ENCODE results near the gene MN1.

The MN1 gene

DNA sequence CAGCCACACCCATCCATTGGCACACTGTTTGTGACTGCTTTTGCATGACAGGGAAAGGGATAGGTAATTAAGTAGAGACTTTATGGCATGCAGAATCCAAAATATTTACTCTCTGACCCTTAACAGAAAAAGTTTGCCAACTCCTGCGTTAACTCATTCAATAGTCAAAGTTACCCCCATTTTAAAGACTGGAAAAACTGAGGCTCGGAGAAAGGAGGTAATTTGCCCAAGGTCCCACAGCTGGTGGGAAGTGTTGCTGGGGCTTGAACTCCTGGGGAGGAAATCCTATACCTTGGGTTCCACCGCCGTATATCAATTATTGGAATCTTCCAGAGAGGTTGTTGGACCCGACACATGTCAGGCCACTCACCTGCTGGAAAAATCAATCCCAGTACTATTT is 29.9 kb downstream of the MN1 start:
- no peaks in the 10 kb centered on the region for H3F3A ChIP-seq (ENCODE audit: insufficient read depth, low read length)
- H4K20me1 ChIP-seq (ENCODE audit: insufficient read depth, low read length) = no peaks in the 10 kb centered on the region
- no peak overlapping the region for H2AFZ ChIP-seq (ENCODE audit: low read length)
- H3K4me1 ChIP-seq (ENCODE audit: low read length) = no peaks in the 10 kb centered on the region
- no peak overlapping the region for H3K27ac ChIP-seq (ENCODE audit: low read length)
- H3K9me3 ChIP-seq (replicated peaks; ENCODE audit: insufficient read depth, low read length) = no peaks in the 10 kb centered on the region
- H3K36me3 ChIP-seq (replicated peaks; ENCODE audit: insufficient read depth, low read length) = no peaks in the 10 kb centered on the region
- no peak overlapping the region for H3K4me3 ChIP-seq (ENCODE audit: low read length)
- H3K79me2 ChIP-seq (ENCODE audit: low read length) = no peaks in the 10 kb centered on the region
- H3K9ac ChIP-seq (ENCODE audit: low read length) = no peak overlapping the region
- H3K4me2 ChIP-seq (ENCODE audit: low read depth, low read length) = no peak overlapping the region
- H3K27me3 ChIP-seq (replicated peaks; ENCODE audit: insufficient read depth, low read length) = peaks cover 72% of the 10 kb centered on the region
- no peak for DNase-seq
- TF ChIP-seq EZH2 (optimal IDR thresholded peaks at IDR 0.05; ENCODE audit: low read depth, low read length) = no peak
- TF ChIP-seq, protein P1, sequence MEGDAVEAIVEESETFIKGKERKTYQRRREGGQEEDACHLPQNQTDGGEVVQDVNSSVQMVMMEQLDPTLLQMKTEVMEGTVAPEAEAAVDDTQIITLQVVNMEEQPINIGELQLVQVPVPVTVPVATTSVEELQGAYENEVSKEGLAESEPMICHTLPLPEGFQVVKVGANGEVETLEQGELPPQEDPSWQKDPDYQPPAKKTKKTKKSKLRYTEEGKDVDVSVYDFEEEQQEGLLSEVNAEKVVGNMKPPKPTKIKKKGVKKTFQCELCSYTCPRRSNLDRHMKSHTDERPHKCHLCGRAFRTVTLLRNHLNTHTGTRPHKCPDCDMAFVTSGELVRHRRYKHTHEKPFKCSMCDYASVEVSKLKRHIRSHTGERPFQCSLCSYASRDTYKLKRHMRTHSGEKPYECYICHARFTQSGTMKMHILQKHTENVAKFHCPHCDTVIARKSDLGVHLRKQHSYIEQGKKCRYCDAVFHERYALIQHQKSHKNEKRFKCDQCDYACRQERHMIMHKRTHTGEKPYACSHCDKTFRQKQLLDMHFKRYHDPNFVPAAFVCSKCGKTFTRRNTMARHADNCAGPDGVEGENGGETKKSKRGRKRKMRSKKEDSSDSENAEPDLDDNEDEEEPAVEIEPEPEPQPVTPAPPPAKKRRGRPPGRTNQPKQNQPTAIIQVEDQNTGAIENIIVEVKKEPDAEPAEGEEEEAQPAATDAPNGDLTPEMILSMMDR (IDR thresholded peaks at IDR 0.05; ENCODE audit: low read length) = no peak
- TF ChIP-seq EZH2phosphoT487 (IDR thresholded peaks at IDR 0.05; ENCODE audit: low read length) = no peak
- H3K9me2 ChIP-seq (replicated peaks; ENCODE audit: insufficient read depth, low read length) = no peaks in the 10 kb centered on the region

DNA sequence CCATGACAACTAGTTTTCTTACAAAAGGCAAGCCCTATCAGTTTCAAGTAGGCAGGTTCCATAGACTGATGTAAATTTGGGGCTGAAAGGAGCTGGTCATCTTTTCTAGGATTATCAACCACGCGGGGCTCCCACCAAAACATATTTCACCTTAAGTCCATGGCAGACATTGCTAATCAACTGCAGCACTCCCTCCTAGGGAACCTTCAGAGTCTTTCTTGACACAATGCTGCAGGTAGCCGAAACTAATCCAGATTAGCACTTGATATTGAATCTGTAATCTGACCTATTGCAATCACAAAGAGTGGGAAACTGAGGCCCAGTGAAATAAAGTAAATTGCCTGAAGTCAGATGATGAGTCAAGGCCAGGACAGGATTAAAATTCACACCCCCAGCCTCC is 32.5 kb downstream of the MN1 start:
- no peak for DNase-seq
- Histone ChIP-seq H3K27ac (ENCODE audit: low read length) (no peak overlapping the region), H3K9ac (ENCODE audit: low read length) (no peak overlapping the region), H3K9me3 (replicated peaks; ENCODE audit: insufficient read depth, low read length) (no peaks in the 10 kb centered on the region), H3K79me2 (ENCODE audit: low read length) (no peaks in the 10 kb centered on the region), H3K4me3 (ENCODE audit: low read length) (no peak overlapping the region), H4K20me1 (ENCODE audit: insufficient read depth, low read length) (no peaks in the 10 kb centered on the region), H3K9me2 (replicated peaks; ENCODE audit: insufficient read depth, low read length) (no peaks in the 10 kb centered on the region), H3K4me2 (ENCODE audit: low read depth, low read length) (no peak overlapping the region), H2AFZ (ENCODE audit: low read length) (no peak overlapping the region), H3F3A (ENCODE audit: insufficient read depth, low read length) (no peaks in the 10 kb centered on the region), H3K36me3 (replicated peaks; ENCODE audit: insufficient read depth, low read length) (no peaks in the 10 kb centered on the region), H3K27me3 (replicated peaks; ENCODE audit: insufficient read depth, low read length) (peaks cover 70% of the 10 kb centered on the region), H3K4me1 (ENCODE audit: low read length) (no peaks in the 10 kb centered on the region)
- TF ChIP-seq EZH2phosphoT487 (IDR thresholded peaks at IDR 0.05; ENCODE audit: low read length) = no peak
- no peak for TF ChIP-seq EZH2 (optimal IDR thresholded peaks at IDR 0.05; ENCODE audit: low read depth, low read length)
- TF ChIP-seq, protein P1 (IDR thresholded peaks at IDR 0.05; ENCODE audit: low read length) = no peak

DNA sequence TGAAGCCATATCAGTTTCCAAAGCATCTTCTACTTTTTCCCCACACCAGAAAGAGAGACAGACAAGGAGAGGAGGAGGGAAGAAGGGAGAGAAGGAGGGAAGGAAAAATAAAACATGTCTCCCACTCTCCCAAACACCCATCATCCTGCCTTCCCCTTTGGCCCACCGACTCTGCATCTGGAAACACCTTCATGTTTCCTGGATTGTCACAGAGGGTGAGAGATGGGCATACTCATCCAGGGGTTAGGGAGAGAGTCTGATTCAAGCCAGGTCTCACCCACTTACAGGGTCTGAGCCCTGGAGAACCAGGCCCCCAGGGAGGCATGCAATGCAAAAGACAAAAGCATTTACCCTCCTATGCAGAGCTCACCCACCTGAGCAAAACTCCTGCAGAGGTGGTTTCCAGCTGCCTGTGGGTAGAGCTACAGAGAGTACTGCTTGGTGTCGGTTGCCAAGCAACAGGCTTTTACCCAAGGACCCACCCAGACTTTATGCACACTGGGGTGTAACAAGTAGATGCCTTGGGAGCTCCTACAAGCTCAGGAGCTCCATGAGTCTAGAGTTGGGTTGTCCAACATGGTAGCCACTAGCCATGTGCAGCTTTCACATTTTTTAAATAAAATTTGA is 33.4 kb downstream of the MN1 start:
- H3F3A ChIP-seq (ENCODE audit: insufficient read depth, low read length) = no peaks in the 10 kb centered on the region
- no peak overlapping the region for H2AFZ ChIP-seq (ENCODE audit: low read length)
- H3K27ac ChIP-seq (ENCODE audit: low read length) = no peak overlapping the region
- no peak overlapping the region for H3K4me3 ChIP-seq (ENCODE audit: low read length)
- H3K27me3 ChIP-seq (replicated peaks; ENCODE audit: insufficient read depth, low read length) = peaks cover 74% of the 10 kb centered on the region
- no peaks in the 10 kb centered on the region for H3K9me2 ChIP-seq (replicated peaks; ENCODE audit: insufficient read depth, low read length)
- TF ChIP-seq EZH2 (optimal IDR thresholded peaks at IDR 0.05; ENCODE audit: low read depth, low read length) = no peak
- TF ChIP-seq EZH2phosphoT487 (IDR thresholded peaks at IDR 0.05; ENCODE audit: low read length) = no peak
- TF ChIP-seq, protein P1 (IDR thresholded peaks at IDR 0.05; ENCODE audit: low read length) = no peak
- H3K9me3 ChIP-seq (replicated peaks; ENCODE audit: insufficient read depth, low read length) = no peaks in the 10 kb centered on the region
- no peak for DNase-seq
- no peaks in the 10 kb centered on the region for H4K20me1 ChIP-seq (ENCODE audit: insufficient read depth, low read length)
- H3K9ac ChIP-seq (ENCODE audit: low read length) = no peak overlapping the region
- H3K79me2 ChIP-seq (ENCODE audit: low read length) = no peaks in the 10 kb centered on the region
- H3K4me2 ChIP-seq (ENCODE audit: low read depth, low read length) = no peak overlapping the region
- H3K36me3 ChIP-seq (replicated peaks; ENCODE audit: insufficient read depth, low read length) = no peaks in the 10 kb centered on the region
- H3K4me1 ChIP-seq (ENCODE audit: low read length) = no peaks in the 10 kb centered on the region
